HG02943 (cell line): Measurements from ENCODE around the gene TRAF3.
"Not testable (repeated sequence)": the region's sequence is repeated elsewhere in the genome, so short reads cannot be mapped to it uniquely, and the experiment has no call there.

Experiments used
- ATAC-seq: cut with Tn5 transposase; IDR thresholded peaks from one replicate; pipeline ENCODE4 v1.9.1; 2021; ENCODE audit warnings: mild to moderate bottlenecking, low read depth, moderate library complexity; ENCODE audit not compliant: unreplicated experiment

TRAF3 gene

DNA sequence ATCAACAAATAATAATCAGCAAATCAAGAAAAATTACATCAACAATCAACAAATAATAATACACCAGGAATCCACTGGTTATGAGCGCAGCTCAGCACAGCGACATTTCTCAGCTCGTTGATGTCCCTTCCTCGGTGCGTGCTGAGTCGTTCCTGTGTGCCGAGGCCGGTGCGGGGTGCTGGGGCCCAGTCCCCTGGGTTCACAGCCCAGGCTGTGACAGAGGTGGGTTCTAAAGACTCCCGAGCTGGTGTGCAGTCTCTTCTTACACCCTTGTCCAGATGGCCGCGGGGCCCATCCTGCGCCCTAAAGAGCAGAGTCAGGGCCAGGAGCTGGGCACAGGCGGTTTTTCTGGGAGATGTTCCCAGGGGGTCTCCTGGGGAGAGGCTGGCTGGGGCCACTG, 26.9 kb upstream of the TRAF3 start:
- ATAC-seq = no peak

DNA sequence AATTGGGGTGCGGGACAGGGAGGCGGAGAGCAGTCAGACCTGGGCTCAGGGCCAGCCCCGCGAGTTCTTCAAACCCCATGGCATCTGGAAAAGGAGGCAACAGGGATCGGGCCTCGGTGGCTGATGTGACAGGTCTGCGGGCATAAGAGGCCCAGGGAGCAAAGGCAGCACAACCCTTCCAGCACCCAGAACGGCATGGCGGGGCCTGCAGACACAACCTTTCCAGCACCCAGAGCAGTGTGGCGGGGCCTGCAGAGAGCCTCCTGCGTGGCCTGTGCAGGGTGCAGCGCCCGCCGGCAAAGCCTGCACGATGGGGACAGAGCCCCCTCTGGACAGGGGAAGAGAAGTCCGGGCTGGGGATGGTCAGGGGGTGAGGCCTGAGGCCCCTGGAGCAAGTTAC, 26.2 kb upstream of the TRAF3 start:
- ATAC-seq = no peak

DNA sequence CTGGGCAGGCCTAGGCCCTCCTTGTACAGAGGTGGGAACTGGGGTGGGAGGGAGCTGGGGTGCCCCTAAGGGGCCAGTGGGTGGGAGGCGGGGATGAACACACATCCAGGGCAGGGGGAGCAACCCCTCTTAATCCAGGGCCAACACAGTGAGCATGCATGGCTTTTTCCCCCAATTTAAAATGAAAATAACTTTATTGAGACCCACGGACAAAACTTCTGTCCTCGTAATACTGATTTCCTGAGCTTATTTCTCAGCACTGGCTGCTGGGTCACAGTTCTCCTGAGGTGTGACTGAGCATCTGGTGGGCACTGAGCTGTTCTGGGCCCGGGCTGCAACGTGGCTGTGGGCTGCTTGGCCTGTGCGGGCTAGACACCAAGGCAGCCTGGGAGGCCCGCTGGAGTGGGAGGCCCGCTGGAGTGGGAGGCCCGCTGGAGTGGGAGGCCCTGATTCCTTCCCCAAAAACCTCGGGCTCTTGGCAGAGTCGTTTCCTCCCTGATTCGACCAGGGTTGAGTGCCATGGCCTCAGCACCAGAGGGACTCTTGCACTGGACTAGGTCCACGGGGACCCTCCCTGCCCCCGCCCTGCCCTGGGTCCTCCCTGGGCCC, 24.9 kb upstream of the TRAF3 start:
- no peak for ATAC-seq

DNA sequence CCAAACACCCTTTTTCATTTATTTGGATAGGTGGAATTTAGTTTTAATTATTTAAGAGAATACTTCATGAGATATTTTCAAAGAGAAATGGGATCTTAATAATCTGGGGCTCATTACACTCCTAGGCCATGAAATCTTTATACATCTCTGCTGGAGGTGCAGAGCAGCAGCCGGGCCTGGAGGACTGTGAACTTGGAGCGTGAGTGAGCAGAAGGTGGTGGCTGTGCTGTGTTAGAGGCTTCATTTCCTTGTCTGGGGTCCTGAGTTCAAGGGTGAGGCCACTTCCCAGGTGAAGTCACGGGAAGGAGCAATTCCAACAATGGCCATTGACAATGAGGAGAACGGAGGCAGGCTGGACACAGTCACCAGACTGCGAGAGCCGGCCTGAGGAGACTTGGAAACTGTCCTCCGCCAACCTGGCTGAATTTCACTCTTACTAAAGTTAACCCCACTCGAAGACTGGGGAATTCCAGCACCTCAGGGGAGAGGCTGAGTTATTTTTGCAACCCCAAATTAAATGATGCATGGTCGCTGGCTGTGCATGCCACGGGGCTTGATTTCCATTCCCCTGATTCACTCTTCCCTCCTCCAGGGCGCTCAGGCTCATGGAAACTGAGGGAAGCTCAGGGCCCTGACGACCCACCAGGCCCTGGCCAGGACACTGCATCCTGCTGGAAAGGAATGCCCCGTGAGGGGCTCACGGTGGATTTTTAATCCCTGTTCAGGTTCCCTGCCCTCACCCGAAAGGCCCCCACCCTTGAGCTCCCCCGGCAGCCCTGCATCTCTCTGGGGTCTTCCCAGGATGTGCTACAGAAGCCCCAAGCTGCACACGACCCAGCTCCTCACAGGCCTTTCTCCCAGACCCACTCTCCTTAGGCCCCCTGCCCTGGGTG, 22.6 kb upstream of the TRAF3 start:
- no peak for ATAC-seq

DNA sequence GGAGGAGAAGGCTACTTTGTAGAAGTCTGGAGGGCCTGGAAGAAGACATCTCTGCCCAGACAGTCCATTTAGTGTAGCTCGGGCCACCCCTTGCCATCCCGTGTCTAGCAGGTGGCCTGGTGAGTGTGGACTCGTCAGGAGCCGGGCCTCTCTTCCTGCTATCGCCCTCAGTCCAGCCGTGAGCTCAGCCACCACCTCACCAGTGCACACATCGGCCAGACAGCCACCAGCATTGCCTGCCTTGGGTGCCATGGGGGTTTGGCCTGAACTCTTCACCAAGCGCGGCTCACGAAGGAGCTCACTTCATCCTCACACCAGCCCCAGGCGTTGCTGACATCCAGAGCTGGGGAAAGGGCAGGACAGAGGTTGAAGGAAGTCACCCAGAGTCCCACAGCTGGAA, 19.6 kb upstream of the TRAF3 start:
- ATAC-seq = no peak

DNA sequence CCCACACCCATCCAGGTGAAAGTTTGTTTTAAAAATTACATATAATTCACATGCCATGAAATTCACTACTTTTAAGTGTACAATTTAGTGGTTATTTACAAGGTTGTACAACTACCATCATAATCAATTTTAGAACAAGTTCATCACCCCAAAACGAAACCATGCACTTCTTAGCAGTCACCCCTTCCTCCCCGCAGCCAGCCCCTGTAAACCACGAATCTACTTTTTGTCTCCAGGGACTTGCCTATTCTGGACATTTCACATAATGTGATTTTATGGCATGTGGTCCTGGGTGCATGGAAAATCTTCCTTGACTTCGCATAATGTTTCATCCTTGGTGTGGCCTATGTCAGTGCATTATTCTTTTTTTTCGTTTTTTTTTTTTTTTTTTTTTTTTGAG, 19.2 kb upstream of the TRAF3 start:
- no peak for ATAC-seq

DNA sequence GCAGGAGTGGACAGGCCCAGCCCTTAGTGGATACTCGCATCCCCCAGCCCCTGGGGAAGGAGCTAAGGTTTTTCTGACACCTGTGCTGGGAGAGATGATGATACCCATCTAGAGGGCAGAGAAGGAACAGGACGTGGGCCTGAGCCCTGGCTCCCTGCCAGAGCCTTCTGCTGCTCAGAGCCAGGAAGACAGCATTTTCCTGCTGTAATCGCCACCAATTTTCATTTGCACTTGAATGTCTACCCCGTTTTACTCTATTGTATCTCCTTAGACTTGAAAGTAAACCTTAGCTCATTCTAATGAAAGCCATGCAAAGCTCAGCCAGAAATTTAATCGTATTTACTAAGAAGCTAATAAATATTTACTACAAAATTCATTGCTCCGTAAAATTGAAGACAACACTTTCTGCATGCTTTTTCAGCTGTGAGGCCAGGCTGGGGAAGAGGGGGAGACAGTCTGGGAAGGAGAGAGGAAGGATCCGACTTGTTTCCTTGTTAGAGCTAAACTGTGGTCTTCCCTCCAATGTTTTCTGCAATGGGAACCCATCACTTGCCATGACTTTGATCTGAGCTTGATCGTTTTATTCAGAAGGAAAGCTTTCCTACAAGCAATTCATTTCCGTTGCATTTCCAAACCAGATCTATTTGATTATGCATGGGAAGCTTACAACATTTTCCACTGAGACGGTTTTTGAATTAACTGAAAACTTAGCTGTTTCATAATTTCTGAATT, 17.6 kb upstream of the TRAF3 start:
- no peak for ATAC-seq

DNA sequence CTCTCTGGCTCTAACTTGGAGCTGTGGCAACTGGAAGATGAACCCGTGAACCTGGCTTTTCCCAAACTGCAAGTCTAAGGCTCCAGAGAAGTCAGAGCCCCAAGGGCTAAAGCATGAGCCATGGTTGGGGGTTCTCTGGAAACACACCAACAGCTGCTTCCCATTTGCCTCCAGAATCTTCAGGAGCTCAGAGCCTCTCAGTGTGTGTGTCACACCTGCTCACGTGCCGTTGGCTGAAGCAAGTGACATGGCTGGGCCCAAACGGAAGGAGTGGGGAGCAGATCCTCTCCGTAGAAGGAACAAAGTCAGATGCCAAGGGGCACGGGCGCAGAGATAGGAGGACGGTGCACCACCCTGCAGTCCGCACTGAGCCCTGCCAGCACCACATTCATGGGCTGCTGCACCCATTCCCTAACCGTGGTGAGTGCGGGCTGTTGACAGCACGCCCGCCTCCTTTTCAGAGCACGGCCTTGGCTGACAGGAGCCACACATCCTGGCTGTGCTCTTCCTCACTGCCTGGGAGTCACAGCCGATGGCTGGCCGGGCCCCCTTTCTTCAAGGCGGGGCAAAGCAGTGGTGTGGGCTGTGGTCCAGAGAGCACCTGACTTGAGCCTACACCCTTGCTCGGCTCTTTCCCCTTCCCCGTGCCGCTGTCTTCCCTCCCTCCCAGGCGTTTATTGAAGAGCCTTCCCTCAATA, 16.6 kb upstream of the TRAF3 start:
- ATAC-seq = no peak

DNA sequence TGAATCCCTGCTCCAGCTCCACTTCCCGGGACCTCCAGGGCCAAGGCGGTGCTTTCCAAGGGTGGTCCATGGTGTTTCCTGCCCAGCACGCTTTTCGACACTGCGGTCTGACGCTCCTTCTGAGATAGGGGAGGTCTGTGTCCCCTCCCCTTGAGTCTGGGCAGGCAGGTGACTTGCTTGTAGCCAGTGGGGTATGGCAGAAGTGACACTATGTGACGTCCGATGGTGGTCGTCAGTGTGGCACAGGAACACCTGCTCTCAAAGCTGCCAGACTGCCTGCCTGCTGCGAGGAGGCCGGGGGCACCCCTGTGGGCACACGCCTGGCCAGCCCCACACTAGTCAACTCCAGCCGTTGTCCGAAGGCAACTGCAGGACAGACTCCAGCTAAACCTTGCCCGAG, 16.0 kb upstream of the TRAF3 start:
- no peak for ATAC-seq

DNA sequence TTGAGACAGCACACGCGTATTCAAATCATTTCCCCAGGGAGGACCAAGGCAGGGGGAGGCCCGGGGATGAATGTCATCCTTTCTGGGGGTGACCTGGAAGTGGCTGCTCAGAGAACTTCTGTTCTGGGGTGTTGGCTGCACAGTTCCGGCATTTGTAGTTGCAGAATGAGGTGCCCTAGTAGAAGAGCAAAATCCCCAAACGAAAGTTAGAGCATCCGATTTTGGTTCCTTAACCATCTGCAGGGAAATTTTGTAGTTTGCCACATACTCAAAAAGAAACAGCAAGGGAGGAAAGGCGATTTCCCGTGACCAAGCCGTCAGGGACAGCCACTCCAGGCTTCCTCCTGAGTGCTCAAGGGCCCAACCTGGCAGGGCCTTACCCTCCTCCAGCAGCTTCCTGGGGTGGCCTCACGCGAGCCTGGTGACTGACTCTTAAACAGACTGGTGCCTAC, 13.0 kb upstream of the TRAF3 start:
- no peak for ATAC-seq

DNA sequence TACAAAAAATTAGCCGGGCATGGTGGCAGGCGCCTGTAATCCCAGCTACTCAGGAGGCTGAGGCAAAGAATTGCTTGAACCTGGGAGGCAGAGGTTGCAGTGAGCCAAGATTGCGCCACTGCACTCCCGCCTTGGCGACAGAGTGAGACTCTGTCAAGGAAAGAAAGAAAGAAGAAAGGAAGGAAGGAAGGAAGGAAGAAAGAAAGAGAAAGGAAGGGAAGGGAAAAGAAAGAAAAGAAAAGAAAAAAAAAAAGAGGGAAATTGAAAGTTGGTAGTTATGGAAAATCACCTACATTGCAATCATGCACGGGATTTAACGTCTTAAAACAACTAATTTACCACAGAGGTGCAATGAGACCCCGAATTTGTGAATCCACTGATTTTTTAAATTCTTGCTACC, 11.5 kb upstream of the TRAF3 start:
- not testable (repeated sequence) for ATAC-seq

DNA sequence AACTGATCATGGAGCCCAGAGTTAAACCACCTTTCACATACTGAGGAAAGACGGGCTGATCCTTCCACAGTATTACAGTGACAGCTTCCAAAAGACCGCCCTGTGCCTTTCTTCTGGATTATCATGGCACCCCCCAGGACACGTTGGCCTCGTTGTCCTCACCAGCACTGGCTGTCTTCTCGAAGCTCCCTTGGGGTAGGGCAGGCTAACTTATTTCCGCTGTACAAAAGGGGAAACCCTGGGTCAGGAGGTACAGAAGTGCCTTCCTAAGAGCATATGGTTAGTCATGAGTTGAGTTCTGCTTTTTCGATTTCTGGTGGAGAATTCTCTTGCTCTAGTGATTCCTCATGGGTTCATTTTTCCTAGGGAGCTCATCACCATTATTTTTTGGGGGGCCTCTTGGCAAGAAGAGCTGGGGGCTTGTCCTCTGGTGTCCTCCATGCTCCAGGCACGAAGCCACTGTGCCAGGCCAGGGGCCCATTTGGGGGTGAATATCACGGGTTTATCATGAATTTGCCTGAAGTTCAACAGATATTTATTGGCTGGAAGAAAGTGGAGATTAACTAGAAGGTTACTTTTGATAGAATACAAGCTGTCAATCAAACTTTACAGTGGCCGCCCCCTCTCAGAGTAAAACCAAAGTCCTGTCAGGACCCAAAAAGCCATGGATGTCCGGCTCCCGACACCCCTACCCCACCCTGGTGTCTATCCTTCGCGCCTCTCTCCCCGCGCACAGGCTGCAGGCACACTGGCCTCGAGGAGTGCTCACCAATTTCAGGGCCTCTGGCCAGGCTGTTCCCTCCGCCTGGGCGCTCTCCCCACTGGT, 8.8 kb upstream of the TRAF3 start:
- no peak for ATAC-seq

DNA sequence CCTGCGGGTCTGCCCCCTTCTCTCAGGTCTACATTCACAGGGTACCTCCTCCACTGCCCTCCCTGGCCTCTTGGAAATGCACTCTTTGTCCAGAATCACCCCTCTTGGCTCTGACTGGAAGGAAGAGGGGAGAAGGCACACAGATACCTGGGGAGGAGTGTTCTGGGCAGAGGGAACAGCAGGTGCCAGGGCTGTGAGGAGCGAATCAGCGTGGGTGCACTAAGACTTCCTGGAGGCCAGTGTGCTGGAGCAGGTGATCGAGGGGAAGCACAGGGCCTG, 8.3 kb upstream of the TRAF3 start:
- no peak for ATAC-seq

DNA sequence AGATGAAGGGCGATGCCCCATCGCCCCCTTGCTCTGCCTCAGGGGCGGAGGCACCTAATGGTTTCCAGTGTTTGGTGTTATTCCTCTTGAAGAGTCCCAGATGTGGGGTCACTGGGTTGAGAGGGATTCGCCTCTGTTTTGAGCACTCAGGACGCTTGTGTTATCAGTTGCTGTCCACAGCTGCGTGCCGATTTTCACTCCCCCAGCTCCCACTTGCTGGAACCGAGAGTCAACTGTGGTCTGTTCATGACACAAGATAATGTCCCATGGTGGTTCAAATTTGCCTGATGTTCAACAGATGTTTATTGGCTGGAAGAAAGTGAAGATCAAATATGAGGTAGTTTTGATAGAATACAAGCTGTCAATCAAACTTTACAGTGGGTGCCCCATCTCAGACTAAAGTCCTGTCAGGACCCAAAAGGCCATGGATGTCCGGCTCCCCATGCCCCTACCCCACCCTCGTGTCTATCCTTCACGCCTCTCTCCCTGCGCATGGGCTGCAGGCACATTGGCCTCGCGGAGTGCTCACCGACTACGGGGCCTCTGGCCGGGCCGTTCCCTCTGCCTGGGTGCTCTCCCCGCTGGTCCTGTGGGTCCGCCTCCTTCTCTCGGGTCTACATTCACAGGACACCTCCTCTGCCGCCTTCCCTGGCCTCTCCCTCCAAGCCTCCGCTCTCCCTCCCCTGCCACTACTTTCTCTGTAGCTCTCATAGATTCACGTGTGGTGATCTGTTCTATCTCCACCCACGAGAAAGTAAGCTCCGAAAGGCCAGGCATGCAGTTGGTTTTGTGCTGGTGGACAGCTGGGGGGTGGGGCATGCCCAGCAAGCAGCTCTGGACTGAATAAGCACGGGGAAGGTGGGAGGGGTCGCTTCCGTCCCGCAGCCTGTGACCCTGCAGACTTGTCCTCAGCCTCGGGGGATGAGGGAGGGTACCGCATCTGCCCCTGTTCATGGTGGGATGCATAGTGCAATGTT, 6.8 kb upstream of the TRAF3 start:
- no peak for ATAC-seq

DNA sequence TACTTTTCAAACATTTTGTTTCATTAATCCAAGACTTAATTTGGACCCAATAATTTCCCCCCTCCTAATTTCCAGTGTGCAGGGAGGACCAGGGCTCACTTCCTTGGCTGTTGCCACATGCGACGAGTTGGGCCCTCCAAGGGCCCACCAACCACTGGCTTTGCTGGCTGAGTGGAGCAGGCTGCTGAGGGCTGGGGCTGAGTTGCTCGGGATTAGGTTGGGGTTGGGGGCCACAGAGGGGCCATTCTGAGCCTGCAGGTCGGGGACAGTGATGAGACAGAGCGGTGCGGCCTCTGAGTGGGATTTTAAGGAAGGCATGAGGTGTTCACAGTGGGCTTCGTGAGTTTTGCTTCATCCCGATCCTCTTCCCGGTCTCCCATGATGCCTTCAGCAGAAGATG, 6.1 kb upstream of the TRAF3 start:
- ATAC-seq = no peak

DNA sequence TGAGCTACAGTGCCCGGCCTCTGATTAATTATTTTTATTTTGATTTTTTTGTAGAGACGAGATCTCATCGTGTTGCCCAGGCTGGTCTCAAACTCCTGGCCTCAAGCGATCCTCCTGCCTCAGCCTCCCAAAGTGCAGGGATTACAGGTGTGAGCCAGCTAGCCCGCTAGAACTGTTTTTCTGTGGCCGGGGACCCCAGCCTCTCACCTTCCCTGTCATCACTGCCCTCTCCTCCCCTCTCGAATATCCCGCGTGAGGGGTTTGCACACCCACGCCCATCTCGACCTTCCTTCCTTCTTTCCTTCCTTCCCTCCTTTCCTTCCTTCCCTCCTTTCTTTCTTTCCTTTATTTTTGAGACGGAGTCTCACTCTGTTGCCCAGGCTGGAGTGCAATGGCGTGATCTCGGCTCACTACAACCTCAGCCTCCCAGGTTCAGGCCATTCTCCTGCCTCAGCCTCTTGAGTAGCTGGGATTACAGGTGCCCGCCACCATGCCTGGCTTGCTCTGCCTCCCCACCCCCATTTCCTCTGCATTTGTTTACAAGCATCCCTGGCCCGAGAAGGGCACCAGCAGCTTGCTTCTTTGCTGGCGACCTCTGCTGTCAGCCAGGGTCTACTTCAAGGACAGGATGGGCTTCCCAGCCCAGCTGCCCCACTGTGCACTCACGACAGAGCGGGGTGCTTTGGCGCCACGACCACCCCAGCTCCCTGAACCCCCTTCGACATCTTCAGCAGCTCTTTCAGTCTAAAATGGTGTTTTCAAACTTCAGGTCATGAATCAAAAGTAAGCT, 4.3 kb upstream of the TRAF3 start:
- no peak for ATAC-seq

DNA sequence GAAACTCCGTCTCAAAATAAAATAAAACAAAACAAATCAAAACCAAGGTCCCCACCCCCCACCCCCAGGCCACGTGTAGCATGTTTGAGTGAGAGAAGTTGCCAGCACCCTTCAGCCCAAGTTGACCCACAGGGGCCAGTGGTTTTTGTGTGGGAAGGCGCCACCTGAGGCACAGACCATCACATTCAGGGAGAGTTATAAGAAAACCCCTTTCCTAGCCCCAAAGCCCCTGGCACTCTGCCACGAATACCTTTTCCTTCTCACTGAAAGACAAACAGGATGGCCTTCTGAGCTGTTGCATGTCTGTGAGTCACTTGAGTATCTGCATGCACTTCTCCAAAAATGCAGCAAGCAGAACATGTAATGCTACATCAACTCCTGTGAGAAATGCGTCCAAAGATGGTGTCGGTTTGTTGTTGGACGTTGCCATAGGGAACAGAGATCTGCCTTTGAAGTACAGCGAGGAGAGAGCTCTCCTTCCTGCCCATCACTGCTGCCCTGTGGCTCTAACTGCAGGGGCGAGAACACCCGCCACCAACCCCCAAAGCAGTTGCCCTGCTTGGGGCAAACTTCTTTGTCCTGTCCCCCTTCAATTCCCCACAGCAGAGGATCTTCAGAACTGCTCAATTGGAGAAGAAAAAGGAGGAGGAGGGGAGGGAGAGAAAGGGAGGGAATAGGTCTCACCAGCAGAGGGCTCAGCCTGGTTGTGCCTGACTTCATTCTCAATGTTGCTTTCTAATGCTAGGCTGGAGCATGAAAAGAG, 2.7 kb upstream of the TRAF3 start:
- no peak for ATAC-seq
